Lung microvascular endothelial cell (primary cell): ENCODE results near the gene COX6A1. TPM values are rescaled to one million over a fixed set of nuclear protein-coding genes. Genes with fewer than 3 reads are reported as not detected.

Experiments
- DNase-seq, 2 donors: peaks; one replicate each; pipeline versions ENCODE4 v3.0.0 to v3.0.0-alpha.2; 2010; ENCODE audit warnings: low read depth in 2 of 2
- total RNA-seq: library from RNA; depleted of rRNA; stranded (reverse); fragments of >200 nt; gene quantifications from 2 replicates; pipeline ENCODE4 v1.2.1, GENCODE V29; 2014

Gene COX6A1
- total RNA-seq, 1 donor from 2014 or later, result 598 TPM

- peak; percentile 55 to 58 for DNase-seq
Measured at GRCh38 chr12:120466560-120467315, 28.8 kb downstream of the COX6A1 start.

- DNase-seq, result no peak
Measured at GRCh38 chr12:120467439-120467838, 29.5 kb downstream of the COX6A1 start.

GRCh38 chr12:120468325-120468820 is 30.5 kb downstream of the COX6A1 start:
- DNase-seq, result peak; percentile 55 to 75

- peak; percentile 59 to 61 for DNase-seq
Measured at GRCh38 chr12:120468821-120469449, 31.0 kb downstream of the COX6A1 start.

GRCh38 chr12:120469450-120470149 is 31.7 kb downstream of the COX6A1 start, which contains the start of gene SRSF9:
Gene SRSF9 (minus strand): TSS chr12:120469748. CDS start chr12:120469609, 139 bp downstream.
- peak; percentile 98 to 99 for DNase-seq

- peak; percentile 27 for DNase-seq
Measured at GRCh38 chr12:120470150-120470784, 32.4 kb downstream of the COX6A1 start.

- DNase-seq, result no peak
Measured at GRCh38 chr12:120472521-120472920, 34.6 kb downstream of the COX6A1 start.

- no peak for DNase-seq
Measured at GRCh38 chr12:120473807-120474615, 36.1 kb downstream of the COX6A1 start.

GRCh38 chr12:120474616-120474960 is 36.7 kb downstream of the COX6A1 start:
- DNase-seq, result peak; percentile 34 to 77

- no peak for DNase-seq
Measured at GRCh38 chr12:120475643-120476042, 37.7 kb downstream of the COX6A1 start.

GRCh38 chr12:120479458-120479857 is 41.5 kb downstream of the COX6A1 start:
- DNase-seq, result no peak

- DNase-seq, result no peak
Measured at GRCh38 chr12:120480211-120480610, 42.3 kb downstream of the COX6A1 start.

GRCh38 chr12:120481022-120481767 is 43.3 kb downstream of the COX6A1 start:
- DNase-seq, result no peak

GRCh38 chr12:120483621-120484020 is 45.7 kb downstream of the COX6A1 start:
- DNase-seq, result no peak

GRCh38 chr12:120485961-120486881 is 48.3 kb downstream of the COX6A1 start:
- no peak for DNase-seq

- peak in 1 of 2 donors; percentile 24 for DNase-seq
Measured at GRCh38 chr12:120487552-120487951, 49.6 kb downstream of the COX6A1 start.

GRCh38 chr12:120488057-120488640 is 50.2 kb downstream of the COX6A1 start:
- peak; percentile 43 to 59 for DNase-seq

- no peak for DNase-seq
Measured at GRCh38 chr12:120489018-120489417, 51.1 kb downstream of the COX6A1 start.

GRCh38 chr12:120490325-120490724 is 52.4 kb downstream of the COX6A1 start:
- no peak for DNase-seq
